ENCODE measurements around the gene RAB9A. TPM values are rescaled to one million over a fixed set of nuclear protein-coding genes. Genes with fewer than 3 reads are reported as not detected.

Gene RAB9A
- polyA plus RNA-seq, 3 donors, result 17.9 to 38.1 (median 30.8) TPM

- Histone ChIP-seq H3K36me3 (replicated peaks in 1 of 2; ENCODE audit: control insufficient read depth in 1 of 2, insufficient read depth in 2 of 2, low read length in 2 of 2) (peaks cover 8 to 9% of the 10 kb centered on the region in 2 donors), H4K20me1 (ENCODE audit: insufficient read depth, low read length) (no peaks in the 10 kb centered on the region), H3K27ac (ENCODE audit: low read depth in 1 of 2, low read length in 2 of 2) (peak overlapping the region in 1 of 2 donors; percentile 72), H3K27me3 (ENCODE audit: control insufficient read depth in 2 of 2, insufficient read depth in 2 of 2, low read length in 2 of 2) (peaks cover 0 to 2% of the 10 kb centered on the region in 2 donors), H2AFZ (ENCODE audit: insufficient read depth, low read depth, low read length, poor library complexity, severe bottlenecking) (no peak overlapping the region), H3K79me2 (ENCODE audit: insufficient read depth, low read length) (peaks cover 15% of the 10 kb centered on the region), H3K4me1 (ENCODE audit: control insufficient read depth in 1 of 2, insufficient read depth in 2 of 2, low read length in 2 of 2) (peaks cover 29 to 42% of the 10 kb centered on the region in 2 donors), H3K9ac (ENCODE audit: insufficient read depth, low read length, poor library complexity, severe bottlenecking) (no peak overlapping the region), H3K4me3 (replicated peaks in 1 of 3; ENCODE audit: low read depth in 2 of 3, low read length in 3 of 3) (peak overlapping the region in 1 of 3 experiments; percentile 41), H3K4me2 (replicated peaks; ENCODE audit: extremely low read depth, low read length, poor library complexity, severe bottlenecking) (peak overlapping the region; percentile 49), H3K9me3 (replicated peaks in 1 of 2; ENCODE audit: control insufficient read depth in 1 of 2, insufficient read depth in 1 of 2, low read length in 2 of 2) (no peaks in the 10 kb centered on the region)
- no peak for TF ChIP-seq CTCF (IDR thresholded peaks at IDR 0.05)
- no CpG with 5 or more reads among the region's 6 CpGs for WGBS (ENCODE audit: insufficient coverage)
- H3K36me3 Mint-ChIP-seq, result peaks cover 19 to 25% of the 10 kb centered on the region in 2 donors
- intact Hi-C loops (cut with micrococcal nuclease), result loop anchor here (5.0 to 10.0 kb wide), 2 partner anchors 76 to 373 kb away; partner anchors contain the start of genes OFD1 (in 2 of the 2) and TRAPPC2 (in 2 of the 2)
- peaks cover 33% of the 10 kb centered on the region for H3K4me1 Mint-ChIP-seq
- peak; percentile 60 to 86 (median 85) for DNase-seq
- peaks cover 0 to 17% (median 1%) of the 10 kb centered on the region in 3 donors for H3K27me3 Mint-ChIP-seq (ENCODE audit: low read depth in 3 of 3)
- peak overlapping the region; percentile 37 to 46 for H3K4me3 Mint-ChIP-seq
- peak overlapping the region; percentile 83 to 93 (median 89) for H3K27ac Mint-ChIP-seq
- peaks cover 0 to 2% (median 0%) of the 10 kb centered on the region in 7 donors for H3K9me3 Mint-ChIP-seq
Observed at GRCh38 chrX:13659063-13659462, 29.9 kb upstream of the RAB9A start.

GRCh38 chrX:13661735-13662288 lies 27.1 kb upstream of the RAB9A start:
- Mint-ChIP-seq H3K4me1 (peaks cover 56% of the 10 kb centered on the region), H3K9me3 (peaks cover 0 to 3% (median 0%) of the 10 kb centered on the region in 7 donors), H3K27me3 (ENCODE audit: low read depth in 3 of 3) (peaks cover 0 to 8% (median 0%) of the 10 kb centered on the region in 3 donors), H3K4me3 (no peak overlapping the region), H3K27ac (peak overlapping the region in 2 of 7 donors; percentile 12 to 54), H3K36me3 (peaks cover 9 to 15% of the 10 kb centered on the region in 2 donors)
- H3K36me3 ChIP-seq (replicated peaks in 1 of 2; ENCODE audit: control insufficient read depth in 1 of 2, insufficient read depth in 2 of 2, low read length in 2 of 2), result peaks cover 0 to 2% of the 10 kb centered on the region in 2 donors
- H3K4me2 ChIP-seq (replicated peaks; ENCODE audit: extremely low read depth, low read length, poor library complexity, severe bottlenecking), result no peak overlapping the region
- H4K20me1 ChIP-seq (ENCODE audit: insufficient read depth, low read length), result no peaks in the 10 kb centered on the region
- H3K9ac ChIP-seq (ENCODE audit: insufficient read depth, low read length, poor library complexity, severe bottlenecking), result no peak overlapping the region
- H2AFZ ChIP-seq (ENCODE audit: insufficient read depth, low read depth, low read length, poor library complexity, severe bottlenecking), result no peak overlapping the region
- TF ChIP-seq CTCF (IDR thresholded peaks at IDR 0.05), result no peak
- intact Hi-C loops (cut with micrococcal nuclease), result no loop called here
- no peak for DNase-seq
- no CpG with 5 or more reads among the region's 6 CpGs for WGBS (ENCODE audit: insufficient coverage)
- H3K9me3 ChIP-seq (replicated peaks in 1 of 2; ENCODE audit: control insufficient read depth in 1 of 2, insufficient read depth in 1 of 2, low read length in 2 of 2), result no peaks in the 10 kb centered on the region
- peaks cover 0 to 2% of the 10 kb centered on the region in 2 donors for H3K27me3 ChIP-seq (ENCODE audit: control insufficient read depth in 2 of 2, insufficient read depth in 2 of 2, low read length in 2 of 2)
- no peak overlapping the region for H3K4me3 ChIP-seq (replicated peaks in 1 of 3; ENCODE audit: low read depth in 2 of 3, low read length in 3 of 3)
- H3K27ac ChIP-seq (ENCODE audit: low read depth in 1 of 2, low read length in 2 of 2), result peak overlapping the region in 1 of 2 donors; percentile 68
- peaks cover 54 to 66% of the 10 kb centered on the region in 2 donors for H3K4me1 ChIP-seq (ENCODE audit: control insufficient read depth in 1 of 2, insufficient read depth in 2 of 2, low read length in 2 of 2)
- H3K79me2 ChIP-seq (ENCODE audit: insufficient read depth, low read length), result peaks cover 3% of the 10 kb centered on the region

Measured in CD14-positive monocyte (primary cell).